Right lobe of liver (tissue), 6 donors: ENCODE measurements around the gene ZNF709. TPM values are rescaled to one million over a fixed set of nuclear protein-coding genes. Genes with fewer than 3 reads are reported as not detected.
A peak's percentile ranks its signal among the peaks of the same experiment; 100 is the strongest.
"Not testable (repeated sequence)": the region's sequence is repeated elsewhere in the genome, so short reads cannot be mapped to it uniquely, and the experiment has no call there.

ENCODE experiments used
- ATAC-seq, 4 donors: fragments of 200-7000 bp; cut with Tn5 transposase; one replicate each; pipeline ENCODE4 v1.9.1; 2020; ENCODE audit warnings: mild to moderate bottlenecking in 4 of 4, moderate library complexity in 4 of 4
- DNase-seq, 3 donors: peaks; one replicate each; pipeline ENCODE4 v3.0.0-alpha.2; 2020
- H3K27ac ChIP-seq, 3 donors: fragments of 200-600 bp; one replicate each; pipeline ENCODE4 v1.8.0; 2022
- H3K27me3 ChIP-seq, 2 donors: fragments of 200-600 bp; one replicate each; pipeline ENCODE4 v1.8.0; 2022
- H3K36me3 ChIP-seq, 4 donors: fragments of 200-600 bp; sonication (generic) in 1 of 4; one replicate each; pipeline versions ENCODE4 v1.5.1 to v1.8.0; 2017 to 2022; ENCODE audit warnings: control low read depth in 1 of 4
- H3K4me1 ChIP-seq, 4 donors: fragments of 200-600 bp; sonication (generic) in 1 of 4; one replicate each; pipeline versions ENCODE4 v1.5.1 to v1.8.0; 2017 to 2022; ENCODE audit warnings: control low read depth in 1 of 4
- H3K4me3 ChIP-seq, 3 donors: fragments of 200-600 bp; one replicate each; pipeline ENCODE4 v1.8.0; 2022
- H3K9me3 ChIP-seq, 4 donors: fragments of 200-600 bp; sonication (generic) in 1 of 4; one replicate each; pipeline versions ENCODE4 v1.5.1 to v1.8.0; 2017 to 2022; ENCODE audit warnings: control low read depth in 1 of 4
- CTCF ChIP-seq, 4 donors: fragments of 200-600 bp in 3 of 4; fragments of 450-650 bp in 1 of 4; IDR thresholded peaks; one replicate each; pipeline versions ENCODE4 v1.5.1 to v1.8.0; 2016 to 2022; ENCODE audit warnings: antibody characterized with exemption in 4 of 4, mild to moderate bottlenecking in 2 of 4
- POLR2A ChIP-seq: fragments of 450-650 bp; IDR thresholded peaks from one replicate; pipeline ENCODE4 v1.6.1; 2017; ENCODE audit warnings: antibody characterized with exemption, mild to moderate bottlenecking
- WGBS: methylation state at CpG from one replicate; pipeline ENCODE4 v1.1.6; 2018; ENCODE audit warnings: low coverage, low lambda C conversion rate; ENCODE audit not compliant: insufficient coverage; ENCODE audit errors: missing lambda C conversion rate; 5-methylcytosine and 5-hydroxymethylcytosine counted together
- intact Hi-C, 2 donors: fragments of 100-400 bp; cut with DNase I; formaldehyde crosslinking; loops; one replicate each; pipeline versions ENCODE4 v1.11.2 to v1.14.1; 2022
- total RNA-seq, 6 experiments: library from RNA; depleted of rRNA in 2 of 6; stranded (reverse); fragments of >200 nt in 2 of 6; fragmentation: NEBNext Ultra II Directional in 3 of 6; extraction: Animal tissue kit (Norgen Biotek cat#: 25700) in 3 of 6; gene quantifications; one replicate each; pipeline versions ENCODE4 v1.1.0 to v1.2.4, GENCODE V29; 2016 to 2023
- donor health status: DM: no; HTN: yes; CAD: no.
- donor health status: DM: no; HTN: no; CAD: no.
- donor health status: DM: no; HTN: no; CAD: no.
- donor health status: DM: no; HTN: yes; CAD: no.
- donor health status: DM: no; HTN: yes; CAD: no.

The ZNF709 gene
- total RNA-seq, 6 experiments from 2014 or later: 0.22 to 0.97 (median 0.49) TPM; not detected in 1

- no peaks in the 10 kb centered on the region for H3K27me3 ChIP-seq
- DNase-seq (peak; percentile 98 to 100 (median 99)), ATAC-seq (peak; percentile 97 to 99 (median 98))
- no peaks in the 10 kb centered on the region for H3K4me1 ChIP-seq
- WGBS: 3% methylated on average over 8 of the region's 59 CpGs
- TF ChIP-seq CTCF (IDR thresholded peaks at IDR 0.05) (no peak), POLR2A (peak; percentile 74)
- H3K36me3 ChIP-seq: no peaks in the 10 kb centered on the region
- H3K27ac ChIP-seq: peak within 1 kb of the TSS in 1 of 3 donors; percentile 62
- intact Hi-C loops: no loop called here
- H3K9me3 ChIP-seq: no peaks in the 10 kb centered on the region
- H3K4me3 ChIP-seq: peak within 1 kb of the TSS; percentile 55 to 75 (median 62)
Observed at GRCh38 chr19:12440541-12441316, 43.9 kb downstream of the ZNF709 start, which contains the start of gene ZNF443. Gene ZNF443, minus strand, starts transcription at chr19:12441021. Its CDS starts 107 bp downstream, at chr19:12440914.

- H3K9me3 ChIP-seq, H3K4me1 ChIP-seq, H3K27me3 ChIP-seq, intact Hi-C loops, H3K36me3 ChIP-seq: not testable (repeated sequence)
- Histone ChIP-seq H3K27ac (peak overlapping the region in 1 of 3 donors; percentile 62), H3K4me3 (peak overlapping the region; percentile 55 to 75 (median 62))
- peak; percentile 48 to 60 (median 54) for ATAC-seq
- peak; percentile 23 to 57 (median 48) for DNase-seq
- 4% methylated on average over 7 of the region's 28 CpGs for WGBS
Observed at GRCh38 chr19:12439686-12440540, 44.7 kb downstream of the ZNF709 start.

GRCh38 chr19:12430726-12431299 is 53.8 kb downstream of the ZNF709 start:
- intact Hi-C loops, ATAC-seq, H3K27ac ChIP-seq, DNase-seq, H3K9me3 ChIP-seq, H3K4me1 ChIP-seq, H3K27me3 ChIP-seq, H3K4me3 ChIP-seq: not testable (repeated sequence)
- WGBS: 98% methylated on average over 6 of the region's 6 CpGs
- peaks cover 0 to 11% (median 5%) of the 10 kb centered on the region in 4 donors for H3K36me3 ChIP-seq

GRCh38 chr19:12425888-12426274 is 58.7 kb downstream of the ZNF709 start:
- ATAC-seq (no peak), DNase-seq (no peak)
- Histone ChIP-seq H3K27me3 (no peaks in the 10 kb centered on the region), H3K9me3 (peaks cover 0 to 10% (median 1%) of the 10 kb centered on the region in 4 donors), H3K27ac (no peak overlapping the region), H3K36me3 (peaks cover 0 to 4% (median 1%) of the 10 kb centered on the region in 4 donors), H3K4me3 (no peak overlapping the region), H3K4me1 (no peaks in the 10 kb centered on the region)
- intact Hi-C loops: no loop called here
- 93% methylated on average over 4 of the region's 4 CpGs for WGBS
- no peak for TF ChIP-seq POLR2A
- TF ChIP-seq CTCF (IDR thresholded peaks at IDR 0.05): no peak

GRCh38 chr19:12425236-12425887 is 59.3 kb downstream of the ZNF709 start:
- intact Hi-C loops: no loop called here
- no peak overlapping the region for H3K4me3 ChIP-seq
- H3K27me3 ChIP-seq: no peaks in the 10 kb centered on the region
- DNase-seq: no peak
- H3K27ac ChIP-seq: no peak overlapping the region
- no peaks in the 10 kb centered on the region for H3K4me1 ChIP-seq
- H3K36me3 ChIP-seq: no peaks in the 10 kb centered on the region
- ATAC-seq: no peak
- WGBS: 93% methylated on average over 2 of the region's 2 CpGs
- TF ChIP-seq POLR2A (no peak), CTCF (IDR thresholded peaks at IDR 0.05) (no peak)
- H3K9me3 ChIP-seq: peaks cover 0 to 7% (median 1%) of the 10 kb centered on the region in 4 donors

GRCh38 chr19:12417273-12417672 is 67.3 kb downstream of the ZNF709 start:
- 89% methylated on average over 3 of the region's 5 CpGs for WGBS
- H3K27ac ChIP-seq, ATAC-seq, H3K27me3 ChIP-seq, H3K9me3 ChIP-seq, H3K4me3 ChIP-seq, H3K4me1 ChIP-seq, intact Hi-C loops, H3K36me3 ChIP-seq, DNase-seq: not testable (repeated sequence)
